ENCODE results near the gene MKLN1.
A peak's percentile ranks its signal among the peaks of the same experiment; 100 is the strongest.
"Not testable (repeated sequence)": the region's sequence is repeated elsewhere in the genome, so short reads cannot be mapped to it uniquely, and the experiment has no call there.

The MKLN1 gene

GRCh38 chr7:131327626-131328376 lies at the start of gene MKLN1:
MKLN1 (plus strand) TSS chr7:131327876; CDS start chr7:131327900, 24 bp downstream.
- peak; percentile 70 for DNase-seq

GRCh38 chr7:131279044-131279443 lies 48.6 kb upstream of the MKLN1 start:
- no peak for DNase-seq

GRCh38 chr7:131281266-131282048 lies 46.2 kb upstream of the MKLN1 start:
- DNase-seq, result no peak

- no peak for DNase-seq
Measured at GRCh38 chr7:131284702-131285419, 42.8 kb upstream of the MKLN1 start.

- DNase-seq, result no peak
Measured at GRCh38 chr7:131285556-131285955, 42.1 kb upstream of the MKLN1 start.

GRCh38 chr7:131288450-131288849 lies 39.2 kb upstream of the MKLN1 start:
- no peak for DNase-seq

- no peak for DNase-seq
Measured at GRCh38 chr7:131289051-131289450, 38.6 kb upstream of the MKLN1 start.

GRCh38 chr7:131292141-131292905 lies 35.4 kb upstream of the MKLN1 start:
- DNase-seq, result no peak

- DNase-seq, result peak; percentile 61
Measured at GRCh38 chr7:131293018-131293417, 34.7 kb upstream of the MKLN1 start.

GRCh38 chr7:131294553-131294952 lies 33.1 kb upstream of the MKLN1 start:
- no peak for DNase-seq

GRCh38 chr7:131298608-131298992 lies 29.1 kb upstream of the MKLN1 start:
- no peak for DNase-seq

- DNase-seq, result no peak
Measured at GRCh38 chr7:131299074-131299473, 28.6 kb upstream of the MKLN1 start.

- no peak for DNase-seq
Measured at GRCh38 chr7:131300078-131300477, 27.6 kb upstream of the MKLN1 start.

- peak; percentile 19 for DNase-seq
Measured at GRCh38 chr7:131300572-131301466, 26.9 kb upstream of the MKLN1 start.

- no peak for DNase-seq
Measured at GRCh38 chr7:131302446-131302845, 25.2 kb upstream of the MKLN1 start.

- no peak for DNase-seq
Measured at GRCh38 chr7:131302876-131303707, 24.6 kb upstream of the MKLN1 start.

- no peak for DNase-seq
Measured at GRCh38 chr7:131305152-131305551, 22.5 kb upstream of the MKLN1 start.

- DNase-seq, result not testable (repeated sequence)
Measured at GRCh38 chr7:131306041-131306440, 21.6 kb upstream of the MKLN1 start.

- no peak for DNase-seq
Measured at GRCh38 chr7:131306777-131307176, 20.9 kb upstream of the MKLN1 start.

GRCh38 chr7:131307627-131308026 lies 20.0 kb upstream of the MKLN1 start:
- no peak for DNase-seq

GRCh38 chr7:131312838-131313237 lies 14.8 kb upstream of the MKLN1 start:
- no peak for DNase-seq
